Islet of Langerhans (tissue), 1 donor: ENCODE data around the gene AKAP17A.
A peak's percentile ranks its signal among the peaks of the same experiment; 100 is the strongest.
"Not testable (repeated sequence)": the region's sequence is repeated elsewhere in the genome, so short reads cannot be mapped to it uniquely, and the experiment has no call there.

ENCODE experiments used
- FAIRE-seq: peaks from one replicate; lab custom pipeline; 2011; peaks lifted over from hg19 to GRCh38; lab: Jason Lieb, UNC

Gene AKAP17A, protein sequence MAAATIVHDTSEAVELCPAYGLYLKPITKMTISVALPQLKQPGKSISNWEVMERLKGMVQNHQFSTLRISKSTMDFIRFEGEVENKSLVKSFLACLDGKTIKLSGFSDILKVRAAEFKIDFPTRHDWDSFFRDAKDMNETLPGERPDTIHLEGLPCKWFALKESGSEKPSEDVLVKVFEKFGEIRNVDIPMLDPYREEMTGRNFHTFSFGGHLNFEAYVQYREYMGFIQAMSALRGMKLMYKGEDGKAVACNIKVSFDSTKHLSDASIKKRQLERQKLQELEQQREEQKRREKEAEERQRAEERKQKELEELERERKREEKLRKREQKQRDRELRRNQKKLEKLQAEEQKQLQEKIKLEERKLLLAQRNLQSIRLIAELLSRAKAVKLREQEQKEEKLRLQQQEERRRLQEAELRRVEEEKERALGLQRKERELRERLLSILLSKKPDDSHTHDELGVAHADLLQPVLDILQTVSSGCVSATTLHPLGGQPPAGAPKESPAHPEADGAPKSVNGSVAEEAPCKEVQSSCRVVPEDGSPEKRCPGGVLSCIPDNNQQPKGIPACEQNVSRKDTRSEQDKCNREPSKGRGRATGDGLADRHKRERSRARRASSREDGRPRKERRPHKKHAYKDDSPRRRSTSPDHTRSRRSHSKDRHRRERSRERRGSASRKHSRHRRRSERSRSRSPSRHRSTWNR

DNA sequence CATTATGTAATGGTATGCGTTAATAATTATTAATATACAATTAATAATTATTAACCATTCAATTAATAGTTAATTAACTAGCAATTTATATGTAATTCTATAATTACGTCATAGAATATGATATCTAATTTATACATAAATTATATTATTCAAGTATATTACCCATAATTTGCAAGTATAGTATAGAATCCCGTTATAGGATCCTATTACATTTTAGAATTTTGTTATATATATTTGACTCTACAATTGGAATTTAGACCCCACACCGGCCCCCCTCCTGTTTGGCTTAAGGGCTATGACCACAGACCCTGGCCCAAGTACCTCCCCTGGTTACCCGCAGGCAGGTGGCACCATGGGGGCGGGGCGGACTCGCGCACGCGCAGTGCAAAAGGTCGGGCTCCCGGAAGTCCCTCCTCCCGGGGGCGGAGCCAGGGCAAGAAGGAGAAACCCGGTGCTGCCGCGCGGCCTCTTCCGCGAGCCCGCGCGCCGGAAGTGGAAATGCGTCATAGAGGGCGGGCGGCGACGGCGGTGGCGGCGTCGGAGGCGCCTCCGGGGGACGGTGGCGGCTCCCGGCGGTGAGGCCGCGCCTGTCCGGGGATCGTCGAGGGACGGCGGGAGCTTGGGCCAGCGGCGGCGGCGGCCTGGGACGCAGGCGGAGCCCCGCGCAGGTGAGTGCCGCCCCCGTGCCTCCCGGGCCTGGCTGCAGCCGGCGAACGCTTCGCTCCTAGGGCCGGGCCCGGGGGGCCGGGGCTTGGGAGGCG, at the start of gene AKAP17A:
AKAP17A (plus strand) TSS at position 503 of the 761 bp plus-strand sequence. CDS start 1,859 bp downstream, outside the sequence.
- FAIRE-seq = peak; percentile 94

DNA sequence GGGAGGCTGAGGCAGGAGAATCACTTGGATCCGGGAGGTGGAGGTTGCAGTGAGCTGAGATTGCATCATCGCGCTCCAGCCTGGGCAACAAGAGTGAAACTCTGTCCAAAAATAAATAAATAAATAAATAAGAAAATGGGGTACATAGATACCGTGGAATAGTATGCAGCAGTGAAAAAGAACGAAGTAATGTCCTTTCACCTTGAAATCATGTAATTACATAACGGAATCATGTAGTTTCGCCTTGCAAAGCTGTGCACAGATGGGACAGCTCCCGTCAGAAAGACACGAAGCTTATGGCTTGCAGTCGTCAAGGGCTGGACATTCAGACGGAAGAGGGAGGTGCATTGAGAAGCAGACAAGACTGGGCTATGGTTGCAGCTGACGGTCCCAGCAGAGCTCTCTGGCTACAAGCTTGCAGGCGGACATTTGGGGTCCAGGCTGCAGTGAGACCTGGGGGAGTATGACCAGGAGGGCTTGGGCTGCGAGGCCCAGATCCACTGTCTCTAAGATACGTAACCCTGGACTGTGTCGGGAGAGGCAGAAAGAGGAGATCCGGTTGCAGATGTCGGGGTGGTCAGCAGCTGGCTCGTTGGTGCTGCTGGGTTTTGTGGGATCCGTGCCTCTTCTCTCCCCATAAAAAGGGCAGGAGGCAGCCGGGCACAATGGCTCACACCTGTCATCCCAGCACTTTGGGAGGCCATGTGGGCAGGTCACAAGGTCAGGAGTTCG, 48.2 kb upstream of the AKAP17A start:
- FAIRE-seq = no peak

DNA sequence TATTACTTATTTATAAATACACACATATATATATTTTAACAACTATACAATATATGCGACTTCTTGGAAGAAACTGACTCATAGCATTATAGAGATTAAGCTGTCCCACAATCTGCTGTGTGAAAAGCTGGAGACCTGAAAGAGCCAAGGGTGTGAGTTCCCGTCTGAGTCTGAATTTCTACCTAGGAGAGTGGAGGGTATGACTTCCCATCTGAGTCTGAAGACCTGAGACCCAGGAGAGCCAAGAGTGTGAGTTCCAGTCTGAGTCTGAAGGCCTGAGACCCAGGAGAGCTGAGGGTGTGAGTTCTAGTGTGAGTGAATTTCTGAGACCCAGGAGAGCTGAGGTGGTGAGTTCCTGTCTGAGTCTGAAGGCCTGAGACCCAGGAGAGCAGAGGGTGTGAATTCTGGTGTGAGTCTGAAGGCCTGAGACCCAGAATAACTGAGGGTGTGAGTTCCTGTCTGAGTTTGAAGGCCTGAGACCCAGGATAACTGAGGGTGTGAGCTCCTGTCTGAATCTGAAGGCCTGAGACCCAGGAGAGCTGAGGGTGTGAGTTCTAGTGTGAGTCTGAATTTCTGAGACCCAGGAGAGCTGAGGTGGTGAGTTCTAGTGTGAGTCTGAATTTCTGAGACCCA, 45.5 kb upstream of the AKAP17A start:
- FAIRE-seq = no peak

- FAIRE-seq = no peak
Observed at GRCh38 chrX:1546691-1547251, 44.6 kb upstream of the AKAP17A start.

- FAIRE-seq = no peak
Observed at GRCh38 chrX:1551959-1552546, 39.4 kb upstream of the AKAP17A start.

- FAIRE-seq = no peak
Observed at GRCh38 chrX:1554469-1555210, 36.8 kb upstream of the AKAP17A start.

- no peak for FAIRE-seq
Observed at GRCh38 chrX:1555370-1555769, 36.0 kb upstream of the AKAP17A start.

GRCh38 chrX:1557442-1557841, 34.0 kb upstream of the AKAP17A start:
- FAIRE-seq = not testable (repeated sequence)

GRCh38 chrX:1558761-1559468, 32.5 kb upstream of the AKAP17A start:
- no peak for FAIRE-seq

DNA sequence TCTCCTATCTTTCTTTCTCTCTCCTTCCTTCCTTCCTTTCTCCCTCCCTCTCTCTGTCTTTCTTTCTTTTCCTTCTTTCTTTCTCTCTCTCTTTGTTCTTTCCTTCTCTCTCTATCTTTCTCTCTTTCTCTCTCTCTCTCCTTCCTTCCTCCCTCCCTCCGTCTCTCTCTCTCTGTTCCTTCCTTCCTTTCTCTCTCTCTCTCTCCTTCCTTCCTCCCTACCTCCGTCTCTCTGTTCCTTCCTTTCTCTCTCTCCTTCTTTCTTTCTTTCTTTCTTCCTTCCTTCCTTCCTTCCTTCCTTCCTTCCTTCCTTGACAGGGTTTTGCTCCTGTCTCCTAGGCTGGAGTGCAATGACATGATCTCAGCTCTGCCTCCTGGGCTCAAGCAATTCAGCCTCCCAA, 30.2 kb upstream of the AKAP17A start:
- no peak for FAIRE-seq

DNA sequence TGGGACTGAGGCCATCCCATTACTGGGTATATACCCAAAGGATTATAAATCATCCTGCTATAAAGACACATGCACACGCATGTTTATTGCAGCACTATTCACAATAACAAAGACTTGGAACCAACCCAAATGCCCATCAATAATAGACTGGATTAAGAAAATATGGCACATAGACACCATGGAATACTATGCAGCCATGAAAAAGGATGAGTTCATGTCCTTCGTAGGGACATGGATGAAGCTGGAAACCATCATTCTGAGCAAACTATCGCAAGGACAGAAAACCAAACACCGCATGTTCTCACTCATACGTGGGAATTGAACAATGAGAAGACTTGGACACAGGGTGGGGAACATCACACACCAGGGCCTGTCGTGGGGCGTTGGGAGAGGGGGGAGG, 27.3 kb upstream of the AKAP17A start:
- not testable (repeated sequence) for FAIRE-seq

DNA sequence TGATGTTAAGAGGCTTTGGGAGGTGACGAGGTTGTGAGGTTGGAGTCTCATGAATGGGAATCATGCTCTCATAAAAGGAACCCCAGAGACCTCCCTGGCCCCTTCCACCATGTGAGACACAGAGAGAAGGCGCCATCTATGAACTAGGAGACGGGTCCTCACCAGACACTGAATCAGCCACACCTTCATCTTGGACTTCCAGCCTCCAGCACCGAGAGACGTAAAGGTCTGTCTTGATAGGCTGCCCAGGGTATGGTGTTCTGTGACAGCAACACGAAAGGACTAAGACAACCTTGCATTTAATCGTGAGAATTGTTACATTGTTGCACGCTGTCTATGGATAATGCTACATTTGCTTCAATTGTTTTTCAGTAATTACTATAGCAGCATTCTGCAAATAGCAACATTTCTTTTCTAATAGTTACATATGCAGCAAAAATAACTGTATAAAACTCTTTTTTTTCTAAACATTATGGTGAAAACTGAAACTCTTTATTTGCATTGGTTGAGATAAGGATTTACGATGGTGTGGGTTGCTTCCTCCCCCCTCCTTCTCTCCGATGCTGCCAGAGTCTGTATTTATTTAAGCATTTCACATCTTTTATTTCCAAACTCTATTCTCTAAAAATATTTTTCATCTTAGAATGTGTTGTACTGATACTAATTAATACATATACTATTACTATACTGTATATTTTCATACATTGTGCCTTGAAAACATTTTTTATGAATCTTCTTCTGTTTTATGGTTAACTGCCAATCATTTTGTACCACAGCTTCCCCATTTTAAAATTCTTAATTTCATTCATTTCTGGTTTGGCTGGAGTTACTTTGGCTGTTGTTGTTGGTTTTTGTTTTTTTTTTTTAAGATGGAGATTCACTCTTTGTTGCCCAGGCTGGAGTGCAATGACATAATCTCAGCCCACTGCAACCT, 26.4 kb upstream of the AKAP17A start:
- FAIRE-seq = no peak

- FAIRE-seq = not testable (repeated sequence)
Observed at GRCh38 chrX:1574181-1574580, 17.2 kb upstream of the AKAP17A start.

DNA sequence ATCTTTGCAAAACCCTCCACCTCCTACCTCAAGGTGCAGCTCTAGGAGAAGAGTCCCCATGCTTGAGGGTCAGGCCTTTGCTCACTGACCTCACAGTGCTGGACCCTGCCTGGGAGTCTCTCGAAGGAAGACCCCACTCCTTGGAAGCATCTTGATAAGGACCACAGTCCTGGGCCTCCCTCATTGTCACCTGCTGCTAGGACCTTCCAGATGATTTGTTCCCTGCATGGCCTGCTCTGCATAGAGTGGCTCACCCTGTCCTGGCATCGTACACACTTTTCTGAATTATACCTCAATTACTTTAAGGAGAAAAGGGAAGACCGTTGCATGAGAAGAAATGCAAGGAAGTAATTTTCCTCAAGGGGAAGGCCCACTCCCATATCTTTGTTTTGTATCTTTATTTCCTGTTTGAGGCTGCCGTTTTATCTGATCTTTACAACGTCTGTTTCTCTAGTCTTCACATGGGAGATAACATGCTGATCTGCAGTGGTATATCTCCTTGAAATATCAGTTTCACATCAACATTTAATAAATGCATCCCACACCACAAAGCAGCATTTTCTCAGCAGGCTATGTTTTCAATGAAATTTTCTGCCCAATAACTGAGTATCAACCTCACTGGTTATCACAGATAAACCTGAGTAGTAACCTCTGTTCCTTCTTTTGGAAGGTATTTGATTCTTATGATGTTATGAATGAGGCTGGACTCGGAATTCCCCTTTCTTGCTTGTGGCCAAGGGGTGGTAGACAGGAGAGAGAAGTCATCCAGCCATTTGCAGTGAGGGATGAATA, 15.0 kb upstream of the AKAP17A start:
- no peak for FAIRE-seq

- no peak for FAIRE-seq
Observed at GRCh38 chrX:1577845-1578244, 13.6 kb upstream of the AKAP17A start.

DNA sequence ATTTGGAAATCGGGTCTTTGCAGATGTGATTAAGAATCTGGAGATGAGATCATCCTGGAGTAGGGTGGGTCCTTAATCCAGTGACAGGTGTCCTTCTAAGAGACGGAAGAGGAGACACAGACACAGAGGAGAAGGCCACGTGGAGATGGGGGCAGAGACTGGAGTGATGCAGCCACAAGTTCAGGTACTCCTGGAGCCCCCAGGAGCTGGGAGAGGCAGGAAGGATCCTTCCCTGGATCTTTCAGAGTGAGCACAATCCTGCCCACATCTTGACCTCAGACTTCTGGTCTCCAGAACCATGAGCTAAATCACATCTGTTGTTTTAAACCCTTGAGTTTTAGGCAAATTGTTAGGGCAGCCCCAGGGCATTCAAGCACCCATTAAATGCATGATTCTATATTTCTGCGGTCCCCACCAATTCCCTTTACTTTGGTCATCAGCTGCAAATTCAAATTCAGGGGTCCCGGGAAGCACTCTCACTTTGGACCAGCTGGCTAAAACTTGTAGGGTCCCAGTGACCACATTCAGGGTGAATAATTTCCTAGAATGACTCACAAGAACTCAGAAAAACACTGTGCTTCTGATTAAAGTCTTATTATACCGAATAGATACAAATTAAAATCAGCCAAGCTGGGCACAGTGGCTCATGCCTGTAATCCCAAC, 12.8 kb upstream of the AKAP17A start:
- no peak for FAIRE-seq

DNA sequence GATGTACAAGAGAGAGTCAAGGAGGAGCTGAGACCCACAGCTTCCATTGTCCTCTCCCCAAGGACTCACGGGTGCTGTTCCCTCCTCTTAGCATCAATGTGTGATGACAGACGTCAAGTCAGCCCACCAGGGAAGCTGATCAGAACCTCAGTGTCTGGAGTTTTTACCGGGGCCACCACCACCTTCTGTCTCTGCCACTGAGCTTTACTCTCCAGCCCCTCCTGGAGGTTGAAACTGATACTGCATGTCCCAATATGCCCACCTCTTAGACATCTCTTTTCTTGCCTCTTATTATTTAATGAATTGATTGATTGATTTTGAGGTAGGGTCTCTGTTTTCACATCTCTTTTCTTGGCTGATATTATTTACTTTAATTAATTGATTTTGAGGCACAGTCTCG, 10.3 kb upstream of the AKAP17A start:
- FAIRE-seq = no peak
